Peyer's patch (tissue), 4 donors: ENCODE results near the gene TOMM22. TPM values are rescaled to one million over a fixed set of nuclear protein-coding genes. Genes with fewer than 3 reads are reported as not detected.

Source experiments
- DNase-seq, 3 donors: peaks; one replicate each; pipeline ENCODE4 v3.0.0-alpha.2; 2017 to 2019
- H3K27ac ChIP-seq, 4 donors: fragments of 200-600 bp; sonication (generic); one replicate each; pipeline ENCODE4 v1.5.1; 2016 to 2019
- H3K27me3 ChIP-seq, 2 donors: fragments of 200-600 bp; sonication (generic); one replicate each; pipeline ENCODE4 v1.5.1; 2019
- H3K36me3 ChIP-seq, 3 donors: fragments of 200-600 bp; sonication (generic); one replicate each; pipeline ENCODE4 v1.5.1; 2016 to 2019
- H3K4me1 ChIP-seq, 4 donors: fragments of 200-600 bp; sonication (generic); one replicate each; pipeline ENCODE4 v1.5.1; 2016 to 2019
- H3K4me3 ChIP-seq, 4 donors: fragments of 200-600 bp; sonication (generic); 1 replicate in 3 of 4; 2 replicates in 1 of 4; pipeline ENCODE4 v1.5.1; 2016 to 2019; ENCODE audit warnings: mild to moderate bottlenecking in 1 of 4
- H3K9me3 ChIP-seq, 4 donors: fragments of 200-600 bp; sonication (generic); one replicate each; pipeline ENCODE4 v1.5.1; 2016 to 2019; ENCODE audit warnings: mild to moderate bottlenecking in 1 of 4
- CTCF ChIP-seq, 6 experiments: fragments of 450-650 bp in 4 of 6; fragments of 200-600 bp in 2 of 6; sonication (generic) in 1 of 6; IDR thresholded peaks; one replicate each; pipeline ENCODE4 v1.5.1; 2017 to 2019; ENCODE audit warnings: antibody characterized with exemption in 6 of 6, mild to moderate bottlenecking in 3 of 6, moderate library complexity in 1 of 6
- POLR2A ChIP-seq, 2 donors: fragments of 450-650 bp; IDR thresholded peaks; one replicate each; pipeline ENCODE4 v1.5.1; 2017; ENCODE audit warnings: antibody characterized with exemption in 2 of 2, mild to moderate bottlenecking in 2 of 2, moderate library complexity in 2 of 2
- total RNA-seq, 4 donors: library from RNA; depleted of rRNA; stranded (reverse); fragments of >200 nt; gene quantifications; one replicate each; pipeline ENCODE4 v1.1.0, GENCODE V29; 2016

The TOMM22 gene
- total RNA-seq, 4 donors from 2014 or later: 19.6 to 35.5 (median 28.9) TPM

DNA sequence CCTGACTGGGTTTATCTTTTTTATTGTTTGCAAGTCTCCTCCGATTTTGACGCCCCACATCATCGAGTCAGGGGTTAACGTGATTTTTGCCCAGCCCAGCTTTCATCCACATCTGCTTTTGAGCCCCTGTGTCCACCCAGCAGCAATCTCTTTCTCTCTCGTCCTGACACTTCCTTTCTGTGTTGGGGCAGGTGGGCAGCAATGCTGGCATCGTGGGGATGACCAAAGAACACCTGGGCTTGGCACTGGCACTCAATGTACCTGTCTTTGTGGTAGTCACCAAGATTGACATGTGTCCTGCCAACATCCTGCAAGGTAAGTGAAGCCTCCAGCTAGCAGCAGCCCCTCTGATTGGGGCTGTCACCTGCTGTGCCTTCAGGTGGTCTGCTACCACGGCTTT, 39.8 kb downstream of the TOMM22 start:
- no peaks in the 10 kb centered on the region for H3K9me3 ChIP-seq
- H3K27ac ChIP-seq: no peak overlapping the region
- no peak overlapping the region for H3K4me3 ChIP-seq
- TF ChIP-seq POLR2A (IDR thresholded peaks at IDR 0.05) (no peak), CTCF (IDR thresholded peaks at IDR 0.05) (no peak)
- H3K27me3 ChIP-seq: no peaks in the 10 kb centered on the region
- DNase-seq: no peak
- peaks cover 0 to 81% (median 0%) of the 10 kb centered on the region in 3 donors for H3K36me3 ChIP-seq
- no peaks in the 10 kb centered on the region for H3K4me1 ChIP-seq

DNA sequence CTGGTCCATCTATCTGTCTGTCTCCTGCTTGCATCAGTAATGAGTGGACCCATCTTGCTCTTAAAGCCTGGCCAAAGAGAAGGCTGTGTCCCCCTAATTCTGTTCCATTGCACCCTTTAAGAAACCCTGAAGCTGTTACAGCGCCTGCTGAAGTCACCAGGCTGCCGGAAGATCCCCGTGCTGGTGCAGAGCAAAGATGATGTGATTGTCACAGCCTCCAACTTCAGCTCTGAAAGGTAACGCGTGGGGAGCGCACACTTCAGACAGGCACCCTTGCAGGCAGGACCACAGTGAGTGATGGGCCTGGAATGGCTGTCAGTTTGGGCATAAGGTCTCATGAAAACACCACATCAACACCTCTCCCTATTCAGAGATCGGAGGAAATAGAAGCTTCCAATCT, 42.4 kb downstream of the TOMM22 start:
- TF ChIP-seq CTCF (IDR thresholded peaks at IDR 0.05) (no peak), POLR2A (IDR thresholded peaks at IDR 0.05) (no peak)
- Histone ChIP-seq H3K4me1 (no peaks in the 10 kb centered on the region), H3K36me3 (peaks cover 0 to 92% (median 5%) of the 10 kb centered on the region in 3 donors), H3K9me3 (no peaks in the 10 kb centered on the region), H3K27me3 (no peaks in the 10 kb centered on the region), H3K4me3 (no peak overlapping the region), H3K27ac (no peak overlapping the region)
- no peak for DNase-seq

GRCh38 chr22:38724926-38725571, 43.3 kb downstream of the TOMM22 start:
- H3K36me3 ChIP-seq: peaks cover 0 to 99% (median 5%) of the 10 kb centered on the region in 3 donors
- TF ChIP-seq POLR2A (IDR thresholded peaks at IDR 0.05) (no peak), CTCF (IDR thresholded peaks at IDR 0.05) (peak in 4 of 6 experiments; percentile 39 to 47 (median 45))
- H3K27me3 ChIP-seq: no peaks in the 10 kb centered on the region
- no peaks in the 10 kb centered on the region for H3K4me1 ChIP-seq
- H3K9me3 ChIP-seq: no peaks in the 10 kb centered on the region
- no peak for DNase-seq
- no peak overlapping the region for H3K27ac ChIP-seq
- H3K4me3 ChIP-seq: no peak overlapping the region

GRCh38 chr22:38725900-38726655, 44.3 kb downstream of the TOMM22 start:
- peaks cover 0 to 100% (median 5%) of the 10 kb centered on the region in 3 donors for H3K36me3 ChIP-seq
- no peak for DNase-seq

DNA sequence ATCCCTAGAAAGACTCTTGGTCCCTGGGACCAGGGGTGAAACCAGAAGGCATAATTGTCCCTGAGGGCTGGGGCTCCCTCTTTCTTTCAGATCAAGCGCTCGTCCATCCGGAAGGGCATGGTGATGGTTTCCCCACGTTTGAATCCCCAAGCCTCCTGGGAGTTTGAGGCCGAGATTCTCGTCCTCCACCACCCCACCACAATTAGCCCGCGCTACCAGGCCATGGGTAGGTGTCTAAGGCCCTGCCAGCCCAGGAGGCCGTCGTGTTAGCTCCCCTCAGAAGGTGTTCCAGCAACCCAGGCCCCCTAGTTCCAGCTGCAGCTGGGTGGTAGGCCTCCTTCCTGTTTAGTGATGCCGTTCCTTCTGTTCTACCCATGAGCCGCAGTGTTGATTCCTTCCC, 45.4 kb downstream of the TOMM22 start:
- no peaks in the 10 kb centered on the region for H3K27me3 ChIP-seq
- H3K27ac ChIP-seq: no peak overlapping the region
- no peak for DNase-seq
- H3K4me1 ChIP-seq: peaks cover 0 to under 1% (median 0%) of the 10 kb centered on the region in 4 donors
- peaks cover 0 to 100% (median 5%) of the 10 kb centered on the region in 3 donors for H3K36me3 ChIP-seq
- no peak for TF ChIP-seq CTCF (IDR thresholded peaks at IDR 0.05)
- TF ChIP-seq POLR2A (IDR thresholded peaks at IDR 0.05): no peak
- H3K9me3 ChIP-seq: no peaks in the 10 kb centered on the region
- H3K4me3 ChIP-seq: no peak overlapping the region

More at GRCh38 chr22:38725900-38726655, 44.3 kb downstream of the TOMM22 start:
- H3K4me1 ChIP-seq: no peaks in the 10 kb centered on the region
- H3K4me3 ChIP-seq: no peak overlapping the region
- TF ChIP-seq CTCF (IDR thresholded peaks at IDR 0.05) (no peak), POLR2A (IDR thresholded peaks at IDR 0.05) (no peak)
- no peaks in the 10 kb centered on the region for H3K9me3 ChIP-seq
- no peak overlapping the region for H3K27ac ChIP-seq
- no peaks in the 10 kb centered on the region for H3K27me3 ChIP-seq
